GM19238 (cell line): Measurements from ENCODE around the gene PDE7B.

Source experiments
- DNase-seq: peaks from one replicate; pipeline ENCODE4 v3.0.0; 2011; ENCODE audit warnings: low spot score; ENCODE audit not compliant: insufficient read length

The PDE7B gene

DNA sequence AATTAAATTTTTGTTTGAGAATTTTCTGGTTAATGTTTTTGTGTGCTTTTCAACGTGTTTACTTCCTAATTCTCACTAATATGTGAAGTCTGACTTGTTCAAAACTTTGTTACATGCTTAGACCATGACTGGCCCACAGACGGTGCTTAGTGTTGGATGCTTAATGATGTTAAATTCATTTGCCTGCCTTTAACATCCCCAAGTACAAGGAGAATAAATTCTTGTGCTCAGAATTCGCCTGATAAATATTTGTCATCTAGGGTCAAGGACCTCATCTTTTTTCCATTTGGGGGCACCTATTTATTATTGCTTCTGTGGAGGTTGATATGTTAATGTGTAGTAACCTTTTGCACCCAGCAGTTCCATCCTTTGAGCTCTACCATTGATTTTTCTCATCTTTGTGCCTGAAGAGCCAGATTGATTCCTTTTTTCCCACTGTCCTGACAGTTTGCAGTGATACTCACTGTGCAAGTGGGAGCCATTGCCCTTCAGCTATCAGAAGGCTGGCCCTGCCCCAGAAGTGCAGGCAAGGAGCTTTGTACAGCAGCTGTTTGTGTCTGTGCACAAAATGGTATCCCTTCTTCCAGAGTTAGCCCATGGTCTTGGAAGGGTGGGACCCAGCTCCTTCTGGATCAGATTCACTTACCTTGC lies 170.8 kb downstream of the PDE7B start:
- no peak for DNase-seq

DNA sequence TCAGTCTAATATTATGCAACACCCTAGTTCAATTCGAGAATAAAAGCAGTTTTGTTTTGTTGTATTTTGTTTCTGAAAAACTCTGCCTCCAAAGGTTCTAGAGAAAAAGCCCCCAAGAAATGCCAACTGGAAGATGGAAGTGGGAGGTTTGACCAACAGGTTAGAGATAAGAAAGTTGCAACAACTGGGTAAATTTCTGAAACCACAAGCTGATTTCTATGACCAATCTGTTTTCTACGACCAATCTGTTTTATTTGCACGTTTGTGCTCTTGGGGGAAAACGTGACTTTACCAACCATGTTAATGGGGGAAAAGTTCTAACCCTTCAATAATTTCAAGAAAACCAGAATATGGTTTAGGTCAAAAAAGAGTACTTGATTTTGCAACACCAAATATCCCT lies 173.2 kb downstream of the PDE7B start:
- no peak for DNase-seq

DNA sequence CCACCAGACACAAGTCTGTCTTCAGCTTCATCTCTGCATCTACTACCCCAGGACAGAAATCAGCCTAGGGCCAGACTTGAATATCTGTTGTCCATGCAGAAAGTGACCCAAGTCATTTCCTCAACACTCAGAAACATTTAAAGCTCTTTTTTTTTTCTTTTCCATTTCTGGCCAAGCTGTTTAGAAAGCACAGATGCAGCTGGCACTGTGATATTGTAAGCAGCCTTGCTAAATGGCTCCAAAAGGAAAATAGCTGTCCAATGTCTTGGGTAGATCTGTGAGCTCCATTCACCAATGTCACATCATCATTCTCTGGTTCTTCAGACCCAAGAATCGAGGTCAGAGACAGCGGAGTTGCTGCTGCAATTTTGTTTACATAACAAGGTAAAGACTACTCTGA lies 174.2 kb downstream of the PDE7B start:
- DNase-seq, result no peak

DNA sequence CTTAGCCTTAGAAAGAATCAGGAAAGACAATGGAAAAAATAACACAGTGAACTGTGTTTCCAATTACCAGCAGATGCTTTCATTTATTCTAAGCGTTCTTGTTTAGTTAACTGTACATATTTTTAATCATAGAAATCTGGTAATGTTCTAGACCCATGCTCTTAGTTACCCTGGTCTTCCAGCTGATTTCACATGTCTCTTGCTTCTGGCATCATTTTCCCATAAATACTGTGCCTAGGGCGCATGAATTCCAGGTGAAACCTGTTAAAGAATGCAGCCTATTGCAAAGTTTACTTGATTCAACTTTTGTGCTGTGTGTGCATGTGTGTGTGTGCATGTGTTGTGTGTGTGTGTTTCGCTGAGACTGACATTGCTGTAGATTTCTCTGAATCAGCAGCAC lies 178.6 kb downstream of the PDE7B start:
- DNase-seq, result no peak

DNA sequence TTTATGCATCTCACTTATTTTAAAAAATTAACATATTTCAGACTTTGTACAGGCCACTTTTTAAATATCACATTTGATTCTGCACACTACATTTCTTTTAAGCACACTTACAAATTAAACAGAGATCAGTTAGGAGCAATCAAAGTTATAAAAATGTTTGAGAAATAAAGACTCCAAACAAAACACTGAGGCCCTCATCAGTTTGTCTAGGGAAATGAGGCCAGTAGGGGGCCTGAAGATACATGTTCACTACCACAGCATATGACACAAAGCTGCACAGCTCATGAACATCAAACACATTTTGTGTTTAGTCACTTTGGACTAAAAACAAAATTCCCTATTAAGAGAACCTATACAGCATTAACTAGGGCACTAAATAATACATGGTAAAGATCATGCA lies 180.5 kb downstream of the PDE7B start:
- DNase-seq, result no peak

DNA sequence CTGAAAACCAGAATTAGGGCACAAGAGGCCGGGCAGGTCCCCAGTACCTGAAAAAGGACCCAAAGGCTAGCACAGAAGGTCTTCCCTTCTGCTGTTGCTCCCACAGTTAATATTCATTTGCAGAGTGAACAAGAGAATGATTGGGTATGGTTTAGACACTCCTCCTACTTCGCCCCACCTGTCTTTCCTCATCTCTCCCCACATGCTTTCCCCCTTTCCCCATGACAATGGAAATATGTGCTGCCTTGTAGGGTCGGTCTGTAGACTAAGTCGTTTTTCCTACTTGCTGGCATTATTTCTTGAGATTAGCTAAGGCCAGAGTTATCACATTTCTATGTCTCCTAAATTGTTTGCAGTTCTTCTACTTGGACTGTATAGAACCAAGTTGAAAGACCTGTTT lies 181.9 kb downstream of the PDE7B start:
- no peak for DNase-seq

DNA sequence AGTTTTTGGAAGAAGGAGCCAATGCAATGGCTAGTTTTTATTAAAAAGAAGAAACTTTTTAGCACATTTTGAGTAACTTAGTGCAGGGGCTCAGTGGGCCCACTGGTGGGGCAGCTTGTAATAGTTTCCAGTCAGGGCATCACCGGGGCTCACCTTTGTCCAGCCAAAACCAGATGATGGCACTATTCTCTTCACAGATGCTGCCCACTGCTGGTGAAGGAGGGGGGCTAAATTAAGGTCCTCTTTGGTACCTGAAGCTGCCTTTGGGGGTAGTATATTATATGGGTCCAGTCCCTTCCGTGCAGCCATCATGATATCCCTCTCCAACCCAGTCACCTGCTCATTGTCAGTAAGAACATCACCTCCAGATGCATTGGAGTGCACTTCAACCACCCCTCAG lies 182.9 kb downstream of the PDE7B start:
- no peak for DNase-seq

DNA sequence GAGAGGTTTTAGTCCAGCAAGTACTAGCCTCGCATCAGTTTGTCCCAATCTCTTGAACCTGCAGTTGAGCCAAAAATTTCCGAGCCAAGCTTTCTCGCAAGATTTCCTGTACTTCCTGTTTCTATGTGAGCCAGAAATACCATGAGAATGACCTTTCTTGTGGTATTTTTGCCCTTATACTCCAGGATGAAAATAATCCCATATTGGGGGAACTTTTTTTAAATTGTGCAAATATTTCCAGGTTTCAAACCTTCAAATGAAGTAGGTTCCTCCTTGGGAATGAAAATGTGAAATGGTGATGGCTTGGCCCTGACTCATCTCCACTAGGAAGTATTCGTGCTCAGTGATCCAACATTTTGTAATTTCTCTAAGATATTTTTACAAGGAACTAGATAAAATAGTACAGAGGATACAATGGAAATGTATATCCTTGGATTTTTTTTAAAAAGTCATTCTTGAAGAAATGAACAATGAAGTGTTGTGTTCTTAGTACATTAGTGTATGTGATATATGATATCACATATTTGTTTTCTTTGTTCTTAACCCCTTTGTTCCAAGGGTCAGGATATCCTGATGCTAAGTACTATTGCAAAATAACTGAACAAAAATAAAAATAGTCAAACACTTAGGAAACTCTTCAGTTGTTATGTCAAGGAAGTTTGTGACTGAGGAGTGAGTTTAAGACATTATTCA lies 184.0 kb downstream of the PDE7B start:
- no peak for DNase-seq

DNA sequence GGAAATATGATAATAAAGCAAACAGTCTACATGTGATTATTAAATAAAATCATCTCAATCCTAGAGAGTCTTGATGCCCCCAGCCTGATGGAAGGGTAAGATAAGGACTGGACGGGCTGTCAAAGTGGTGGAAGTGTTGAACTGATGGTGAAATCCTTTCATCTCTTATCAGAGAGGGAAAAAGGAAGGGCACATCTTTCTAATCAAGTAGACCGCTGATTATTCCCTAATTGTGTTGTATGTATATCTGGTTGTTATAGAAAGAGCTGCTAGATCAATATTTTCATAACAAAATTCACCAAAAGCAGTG lies 184.5 kb downstream of the PDE7B start:
- no peak for DNase-seq

DNA sequence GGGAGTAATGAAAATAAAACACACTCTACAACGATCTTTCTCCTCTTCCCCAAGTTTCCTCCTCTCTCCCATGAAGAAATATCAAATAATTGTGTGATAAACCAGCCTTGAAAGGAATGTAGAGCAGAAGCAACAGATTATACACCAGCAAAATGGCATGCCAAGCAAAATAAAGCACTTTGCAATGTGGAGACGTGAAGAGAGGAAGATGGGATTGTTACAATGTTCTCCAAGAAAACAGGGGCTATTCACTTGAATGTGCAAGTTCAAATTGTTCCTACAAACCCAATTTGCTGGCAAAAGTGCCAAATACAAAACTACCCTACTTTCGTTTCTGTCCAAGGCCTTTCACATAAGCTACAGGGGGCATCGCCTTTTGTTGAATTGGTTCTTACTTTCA lies 185.1 kb downstream of the PDE7B start:
- no peak for DNase-seq

DNA sequence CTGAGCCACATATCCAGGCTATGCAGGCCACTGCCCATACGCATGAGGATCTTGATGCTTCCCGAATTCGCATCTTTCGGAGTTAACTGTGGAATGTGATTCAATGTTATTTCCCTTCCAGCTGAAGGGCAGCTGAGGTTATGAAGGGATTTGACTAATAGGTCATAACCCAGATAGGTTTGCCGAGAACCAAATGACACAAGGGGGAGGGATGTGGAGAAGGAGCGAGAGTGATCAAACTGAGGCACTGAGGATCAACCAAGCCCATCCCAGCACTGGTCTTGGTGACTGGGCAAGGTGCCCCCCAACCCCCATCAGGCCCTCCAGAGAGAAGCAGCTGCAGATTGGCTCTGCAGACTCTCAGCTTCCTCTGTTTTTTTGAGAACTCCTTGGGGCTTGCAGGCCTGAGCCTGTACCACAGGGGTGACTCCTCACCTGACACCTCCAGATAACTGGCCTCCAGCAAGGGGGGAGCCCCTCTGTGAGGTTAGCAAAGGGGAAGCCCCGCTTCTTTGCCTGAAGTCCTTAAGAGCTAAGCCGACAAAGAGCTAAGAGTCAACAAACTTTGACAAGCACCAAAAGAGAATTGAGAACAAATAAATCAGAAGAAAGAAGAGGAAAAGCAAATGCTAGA lies 185.9 kb downstream of the PDE7B start:
- DNase-seq, result no peak

DNA sequence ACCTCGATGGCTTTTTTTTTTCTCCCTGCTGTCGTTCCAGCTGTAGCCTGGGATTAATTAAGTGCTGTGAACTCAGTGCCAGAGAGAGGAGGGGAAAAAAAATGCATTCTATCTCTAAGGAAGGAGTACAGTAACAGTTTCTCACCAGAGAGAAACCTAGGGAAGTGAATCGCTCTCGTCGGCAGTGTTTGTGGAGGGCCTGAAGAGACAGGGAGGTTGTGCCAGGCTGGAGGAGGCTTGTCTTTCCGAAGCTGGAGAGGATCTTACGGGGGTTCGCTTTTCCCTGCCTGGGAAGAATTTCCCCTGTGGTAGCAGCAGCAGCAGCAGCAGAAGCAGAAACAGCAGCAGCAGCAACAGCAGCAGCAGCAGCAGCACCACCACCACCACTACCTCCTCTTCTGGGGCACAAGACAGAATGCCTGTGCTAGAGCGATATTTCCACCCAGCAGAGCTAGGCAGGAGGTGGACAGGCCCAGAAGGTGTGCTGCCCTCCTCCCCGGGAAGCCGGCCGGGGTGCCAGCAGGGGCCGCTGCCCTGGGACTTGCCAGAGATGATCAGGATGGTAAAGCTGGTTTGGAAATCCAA lies 186.5 kb downstream of the PDE7B start:
- DNase-seq, result no peak

DNA sequence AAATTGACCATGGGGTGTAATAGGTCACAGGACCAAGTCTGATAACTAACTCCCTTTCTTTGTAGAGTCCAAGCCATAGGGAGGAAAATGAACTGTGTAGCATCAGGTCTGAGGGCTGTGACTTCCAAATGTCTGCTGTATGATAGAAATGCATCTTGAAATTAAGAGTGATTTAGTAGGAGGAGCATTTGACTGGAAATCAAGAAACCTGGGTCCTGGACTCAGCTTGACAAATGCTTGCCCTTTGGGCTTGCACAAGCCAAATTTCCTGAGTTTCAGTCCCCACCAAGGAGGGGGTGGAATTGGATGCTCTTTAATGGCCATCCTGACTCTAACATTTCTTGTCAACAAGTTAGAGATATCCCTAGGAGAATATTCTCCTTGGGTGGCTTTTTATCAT lies 187.0 kb downstream of the PDE7B start:
- no peak for DNase-seq

DNA sequence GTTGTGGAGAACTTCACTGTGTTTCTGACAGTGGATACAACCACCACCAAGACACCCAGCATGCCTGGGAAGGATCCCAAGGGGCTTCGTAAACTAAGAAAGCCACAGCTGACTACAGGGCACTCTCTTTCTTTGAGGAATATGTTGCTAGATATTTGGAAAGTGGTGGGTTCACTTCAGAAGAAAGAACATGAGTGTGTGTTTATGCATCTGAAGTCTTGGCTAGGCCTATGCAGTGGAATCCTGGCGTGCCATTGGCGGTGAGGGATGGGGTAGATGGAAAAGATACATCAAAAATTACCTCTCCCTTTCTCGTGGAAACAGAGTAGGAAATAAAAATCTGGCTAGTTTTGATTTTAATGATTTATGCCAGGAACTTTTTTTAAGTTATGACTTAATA lies 187.7 kb downstream of the PDE7B start:
- no peak for DNase-seq

DNA sequence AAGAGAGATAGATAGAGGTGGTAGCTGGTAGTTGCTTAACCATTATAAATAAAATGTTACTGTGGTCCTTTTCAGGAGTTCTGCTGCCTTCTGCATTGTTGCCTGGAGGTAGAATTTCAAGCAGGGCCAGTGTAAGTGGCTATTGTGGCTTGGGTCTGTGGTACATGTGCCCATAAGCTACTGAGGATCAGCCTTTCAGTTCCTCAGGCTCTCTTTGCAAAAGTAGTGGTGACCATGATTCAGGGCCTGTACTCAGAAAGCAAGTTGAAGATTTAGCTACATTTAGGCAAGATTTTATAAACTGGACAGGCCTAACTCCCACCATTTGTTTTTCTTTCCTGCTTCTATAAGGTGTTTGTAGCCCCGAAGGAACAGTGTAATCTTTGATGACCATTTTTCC lies 199.0 kb downstream of the PDE7B start:
- DNase-seq, result no peak

DNA sequence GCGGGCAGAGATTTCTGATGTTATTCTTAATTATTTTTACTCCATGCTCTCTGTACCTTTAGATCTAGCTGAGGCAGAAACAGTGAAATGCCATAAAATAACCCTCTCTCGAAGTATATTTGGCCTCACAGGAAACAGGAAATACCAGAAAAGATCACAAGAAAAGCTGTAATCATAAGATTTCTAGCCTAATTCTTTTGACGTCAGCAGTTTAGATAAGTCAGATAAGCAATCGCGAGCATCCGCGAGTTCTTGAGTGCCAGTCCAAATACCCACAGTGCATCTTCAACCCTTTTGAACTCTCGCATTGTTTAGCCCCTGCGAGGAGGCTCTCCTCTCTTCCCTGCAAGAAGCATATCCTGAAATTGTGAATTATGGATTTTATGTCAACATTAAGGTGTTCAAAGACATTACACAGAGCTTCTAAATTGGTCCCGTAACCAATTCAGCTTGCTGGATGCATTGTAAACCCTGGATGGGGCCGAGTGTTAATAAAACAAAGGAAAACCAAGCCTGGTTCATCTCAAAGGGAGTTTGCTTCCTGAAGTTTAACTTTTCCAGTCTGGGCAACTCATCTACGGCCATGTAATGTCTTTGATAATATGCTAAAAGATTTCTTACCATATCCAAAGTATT lies 199.8 kb downstream of the PDE7B start:
- no peak for DNase-seq

DNA sequence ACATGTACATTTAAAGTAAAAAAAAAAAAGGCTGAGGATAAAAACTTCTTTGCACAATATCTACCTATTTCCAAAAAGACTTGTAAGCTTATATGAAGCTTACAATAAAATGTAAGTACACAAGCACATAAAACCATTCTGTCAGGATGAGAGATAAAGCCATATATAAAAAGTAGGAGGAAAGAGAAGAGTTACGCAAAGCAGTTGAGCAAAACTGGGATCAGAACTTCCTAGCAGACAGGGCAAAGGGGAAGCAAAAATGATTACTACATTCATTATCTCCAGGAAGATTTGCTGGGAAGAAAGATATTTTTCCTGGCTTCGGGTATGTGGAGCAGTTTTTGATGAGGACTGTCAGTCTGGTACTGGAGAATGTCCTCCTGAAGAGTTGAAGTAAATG lies 200.5 kb downstream of the PDE7B start:
- no peak for DNase-seq

DNA sequence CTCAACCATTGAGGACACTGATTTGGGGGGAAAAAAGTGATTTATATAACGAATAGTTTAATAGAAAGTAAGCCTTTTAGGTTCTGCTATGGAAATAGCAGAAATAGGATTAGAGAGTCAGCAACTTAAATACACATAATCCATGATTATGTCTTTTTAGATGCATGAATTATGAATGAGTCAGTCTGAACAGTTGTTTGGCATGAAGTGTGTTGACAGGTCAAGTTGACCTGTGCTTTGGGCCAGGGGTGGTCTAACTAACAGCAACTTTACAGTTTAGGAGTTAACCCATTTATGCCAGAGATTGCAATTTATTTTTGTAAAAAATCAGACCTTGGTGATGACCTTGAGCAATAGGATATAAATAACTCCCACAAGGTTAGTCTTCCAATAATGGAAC lies 207.4 kb downstream of the PDE7B start:
- DNase-seq, result no peak

DNA sequence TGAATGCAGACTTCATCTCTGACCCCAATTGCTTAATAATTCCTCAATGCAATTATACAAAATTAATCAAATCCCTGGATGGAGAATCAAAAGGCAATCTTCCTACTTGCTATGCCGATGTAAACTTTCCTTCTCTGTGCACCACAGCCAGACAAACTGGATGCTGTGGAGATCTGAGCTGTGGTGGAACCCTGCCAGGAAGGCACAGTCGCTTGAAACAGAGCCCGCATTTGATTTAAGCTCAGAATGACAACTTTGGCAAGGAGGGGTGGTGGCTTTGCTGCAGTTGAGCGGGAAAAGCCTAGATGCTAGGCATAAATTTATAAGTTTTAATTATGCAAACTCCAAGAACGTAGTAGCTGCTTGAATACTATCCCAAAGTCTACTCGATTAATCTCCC lies 207.8 kb downstream of the PDE7B start:
- no peak for DNase-seq

DNA sequence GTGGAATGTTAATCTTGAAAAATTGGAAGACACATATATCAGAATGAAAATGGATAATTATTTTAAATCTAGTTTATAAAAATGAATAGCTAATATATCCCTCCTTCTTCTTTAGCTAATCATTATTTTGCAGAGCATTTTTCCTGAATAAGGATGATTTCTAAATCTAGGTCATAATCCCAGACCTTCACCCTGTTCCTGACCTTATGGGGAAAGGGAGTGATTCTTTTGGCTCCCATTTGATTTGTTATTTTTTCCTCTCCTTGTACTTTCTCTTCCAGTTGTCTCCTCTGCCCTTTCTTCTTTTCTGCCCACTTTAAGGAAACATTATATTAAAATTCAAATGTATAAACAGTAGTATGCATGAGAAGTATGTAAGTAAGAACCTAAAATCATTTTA lies 208.6 kb downstream of the PDE7B start:
- no peak for DNase-seq

DNA sequence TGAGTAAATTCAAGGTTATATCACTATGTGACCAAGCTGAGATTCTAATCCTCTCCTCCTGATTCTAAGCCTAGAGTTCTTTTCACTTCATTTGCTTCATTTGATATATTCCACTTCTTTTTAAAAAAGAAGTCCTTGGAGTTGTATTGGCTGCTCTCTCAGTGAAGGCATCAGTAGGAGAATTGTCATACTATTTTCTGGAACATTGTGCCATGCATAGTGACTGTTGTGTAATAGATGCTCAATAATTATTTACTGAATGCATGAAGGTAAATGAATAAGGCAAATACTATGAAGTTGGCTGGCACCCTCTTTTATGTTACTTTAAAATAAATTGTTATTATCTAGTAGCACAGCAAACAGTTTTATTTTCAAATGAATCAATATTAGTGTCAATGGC lies 209.3 kb downstream of the PDE7B start:
- no peak for DNase-seq

DNA sequence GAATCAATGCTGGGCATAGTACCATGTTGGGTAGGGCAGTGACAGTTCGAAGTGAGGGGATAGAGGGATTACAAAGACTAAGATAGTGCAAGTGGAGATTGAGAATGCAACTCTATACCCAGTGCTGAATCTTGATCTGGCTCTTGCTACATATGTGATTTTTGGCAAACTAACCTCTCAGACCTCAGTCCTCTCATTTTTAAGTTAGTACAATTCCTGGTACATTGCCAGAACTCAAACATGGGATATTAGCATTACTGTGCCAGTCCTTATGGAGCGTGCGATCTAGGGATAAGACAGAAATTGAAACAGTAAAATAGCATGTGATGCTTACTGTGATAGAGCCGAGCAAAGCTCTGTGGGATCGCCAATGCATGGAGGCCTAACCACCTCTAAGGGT lies 210.2 kb downstream of the PDE7B start:
- no peak for DNase-seq
